Coronary artery (tissue), 2 donors: Measurements from ENCODE around the gene DOK6.

Experiments
- DNase-seq: peaks from one replicate; pipeline ENCODE4 v3.0.0-alpha.2; 2017; ENCODE audit warnings: low spot score
- H3K27ac ChIP-seq, 2 donors: fragments of 200-600 bp; sonication (generic); one replicate each; pipeline ENCODE4 v1.5.1; 2016 to 2019
- H3K4me3 ChIP-seq: fragments of 200-600 bp; sonication (generic); 2 replicates; pipeline ENCODE4 v1.5.1; 2016; ENCODE audit warnings: mild to moderate bottlenecking, moderate library complexity
- CTCF ChIP-seq: fragments of 200-600 bp; sonication (generic); IDR thresholded peaks from one replicate; pipeline ENCODE4 v1.5.1; 2019; ENCODE audit warnings: antibody characterized with exemption

Gene DOK6

GRCh38 chr18:69840445-69840844 lies 439.8 kb downstream of the DOK6 start:
- Histone ChIP-seq H3K4me3 (no peak overlapping the region), H3K27ac (no peak overlapping the region)
- TF ChIP-seq CTCF, result no peak
- DNase-seq, result no peak

GRCh38 chr18:69841117-69841516 lies 440.4 kb downstream of the DOK6 start:
- no peak for DNase-seq
- Histone ChIP-seq H3K4me3 (no peak overlapping the region), H3K27ac (no peak overlapping the region)
- no peak for TF ChIP-seq CTCF

- Histone ChIP-seq H3K4me3 (no peak overlapping the region), H3K27ac (no peak overlapping the region)
- TF ChIP-seq CTCF, result no peak
- DNase-seq, result no peak
Measured at GRCh38 chr18:69843015-69843414, 442.3 kb downstream of the DOK6 start.

GRCh38 chr18:69844656-69845055 lies 444.0 kb downstream of the DOK6 start:
- no peak for DNase-seq
- no peak for TF ChIP-seq CTCF
- Histone ChIP-seq H3K4me3 (no peak overlapping the region), H3K27ac (no peak overlapping the region)

- TF ChIP-seq CTCF, result no peak
- Histone ChIP-seq H3K27ac (no peak overlapping the region), H3K4me3 (peak overlapping the region; percentile 30)
- DNase-seq, result no peak
Measured at GRCh38 chr18:69845593-69846506, 445.2 kb downstream of the DOK6 start.

- TF ChIP-seq CTCF, result no peak
- no peak overlapping the region for H3K4me3 ChIP-seq
- H3K27ac ChIP-seq, result no peak overlapping the region
- no peak for DNase-seq
Measured at GRCh38 chr18:69853051-69853450, 452.4 kb downstream of the DOK6 start.

GRCh38 chr18:69854455-69854854 lies 453.8 kb downstream of the DOK6 start:
- no peak for TF ChIP-seq CTCF
- DNase-seq, result no peak
- Histone ChIP-seq H3K27ac (no peak overlapping the region), H3K4me3 (no peak overlapping the region)
